Stimulated activated CD8-positive, alpha-beta memory T cell treated with anti-CD3 and anti-CD28 coated beads, Interleukin-2, amount 100 ng/mL, for 1 hour (primary cell): ENCODE data around the gene TDRD6.
"Not testable (repeated sequence)": the region's sequence is repeated elsewhere in the genome, so short reads cannot be mapped to it uniquely, and the experiment has no call there.

Source experiments
- DNase-seq, 2 donors: peaks; one replicate each; pipeline ENCODE4 v3.0.0-alpha.2; 2020; ENCODE audit warnings: low read depth in 2 of 2

Gene TDRD6

DNA sequence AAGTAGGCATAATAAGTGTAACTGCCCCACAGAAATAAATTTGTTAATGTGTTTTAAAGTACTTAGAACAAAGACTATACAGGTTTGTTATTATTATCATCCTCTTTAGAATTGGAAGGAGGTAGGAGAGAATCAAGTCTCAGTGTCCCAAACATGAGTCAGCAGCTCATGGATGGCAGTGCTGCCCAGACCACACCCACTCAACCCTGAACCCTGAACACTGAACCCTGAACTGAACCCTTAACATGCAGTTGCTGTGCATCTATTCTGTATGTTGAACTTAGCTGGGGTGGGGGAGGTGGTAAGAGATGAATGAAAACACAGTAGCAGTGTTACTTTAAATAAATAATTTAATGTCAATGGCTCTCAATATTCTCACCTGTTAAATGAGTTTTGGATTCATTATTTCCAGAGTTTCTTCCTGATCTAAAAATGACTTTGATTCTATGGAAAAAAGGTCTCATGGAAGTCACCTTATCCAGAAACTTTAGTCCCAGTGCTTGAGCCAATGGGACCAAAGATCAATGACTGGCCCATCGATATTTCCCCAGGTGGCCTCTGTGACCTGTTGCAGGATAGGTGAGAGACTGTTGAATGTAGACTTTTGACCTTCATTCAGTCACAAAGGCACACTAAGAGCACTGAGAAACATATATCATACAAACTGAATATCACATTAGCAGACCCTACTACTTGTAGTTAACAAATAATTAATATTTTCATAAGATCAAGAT, 55.9 kb downstream of the TDRD6 start:
- DNase-seq = no peak

DNA sequence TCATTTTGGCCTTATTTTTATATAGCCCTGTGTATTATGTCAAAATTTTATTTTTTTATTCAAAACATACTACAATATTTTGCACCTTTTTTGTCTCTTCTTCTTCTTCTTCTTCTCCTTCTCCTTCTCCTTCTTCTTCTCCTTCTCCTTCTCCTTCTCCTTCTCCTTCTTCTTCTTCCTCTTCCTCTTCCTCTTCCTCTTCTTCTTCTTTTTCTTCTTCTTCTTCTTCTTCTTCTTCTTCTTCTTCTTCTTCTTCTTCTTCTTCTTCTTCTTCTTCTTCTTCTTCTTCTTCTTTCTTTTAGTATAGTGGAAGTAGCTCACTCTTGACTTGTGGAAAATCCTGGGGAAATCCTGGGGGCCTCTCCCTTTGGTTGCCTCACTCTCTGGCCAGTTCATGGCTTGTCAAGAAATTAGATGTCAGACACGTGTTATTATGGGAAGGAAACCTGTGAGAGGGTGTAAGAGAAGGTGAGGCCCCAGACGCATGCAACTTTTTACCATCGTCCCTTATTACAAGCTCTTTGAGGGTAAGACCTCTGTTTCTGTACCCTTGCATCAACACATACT, 56.6 kb downstream of the TDRD6 start:
- DNase-seq = not testable (repeated sequence)

DNA sequence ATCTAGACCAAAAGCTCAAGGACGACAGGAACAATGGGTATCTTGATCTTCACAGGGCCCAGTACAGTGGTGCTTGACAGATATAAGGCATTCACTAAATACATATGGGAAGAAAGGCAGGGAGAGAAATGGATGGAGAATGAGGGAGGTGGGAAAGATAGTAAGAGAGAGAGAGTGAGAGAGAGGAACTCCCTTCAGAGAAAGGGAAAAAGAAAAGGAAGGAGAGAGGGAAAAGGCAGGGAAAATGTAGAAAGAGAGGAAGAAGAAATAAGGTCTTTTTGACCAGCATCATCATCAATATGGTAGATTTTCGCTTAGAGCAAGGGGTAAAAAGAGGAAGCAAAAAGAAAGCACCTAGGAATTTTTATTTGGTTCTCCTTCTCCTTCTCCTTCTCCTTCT, 58.3 kb downstream of the TDRD6 start:
- no peak for DNase-seq

DNA sequence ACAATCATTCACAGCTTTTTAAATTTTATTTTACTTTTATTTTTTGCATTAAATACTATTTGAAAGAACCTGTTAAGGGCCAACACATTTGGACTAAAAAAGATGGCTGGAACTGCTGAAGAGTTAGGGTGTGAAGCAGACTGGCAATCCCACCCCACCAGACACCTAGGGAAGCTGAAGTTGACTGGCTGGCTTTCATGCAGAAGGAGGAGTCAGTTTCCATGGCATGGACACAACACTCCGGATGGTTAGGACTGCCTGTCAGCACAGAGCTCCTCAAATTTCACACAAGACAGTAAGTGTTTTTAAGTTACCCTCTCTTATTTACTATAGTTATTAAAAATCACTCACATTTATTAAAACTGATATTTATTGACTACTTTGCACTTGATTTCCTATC, 59.0 kb downstream of the TDRD6 start, which contains the start of gene ANKRD66:
Gene ANKRD66 (plus strand): TSS at position 238 of the 400 bp plus-strand sequence. CDS start 5,016 bp downstream, outside the sequence.
- no peak for DNase-seq

DNA sequence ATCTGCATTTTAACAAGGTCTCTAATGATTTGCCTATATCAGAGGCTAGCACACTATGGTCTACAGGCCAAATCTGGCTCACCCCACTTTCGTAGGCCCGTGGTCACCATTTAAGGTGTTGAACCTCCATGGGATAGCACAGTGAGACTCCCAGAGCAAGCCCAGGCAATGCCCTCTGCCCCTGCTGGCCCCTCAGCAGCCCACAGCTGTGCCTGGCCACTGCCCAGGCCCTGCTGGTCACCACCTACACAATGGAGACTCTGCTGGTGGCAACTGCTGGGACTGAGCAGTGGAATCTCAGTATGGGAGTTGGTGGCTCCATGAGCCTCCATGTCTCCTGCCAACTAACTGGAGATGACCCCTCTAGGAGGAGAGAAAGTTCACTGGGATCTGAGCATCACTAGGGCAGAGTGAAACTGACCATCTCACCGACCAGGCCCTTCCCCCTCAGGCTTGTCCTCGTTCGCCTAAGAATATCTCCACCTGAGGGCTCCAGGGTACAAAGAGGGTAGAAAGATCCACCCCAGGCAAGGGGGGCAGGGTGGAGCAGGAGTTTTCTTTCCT, 61.3 kb downstream of the TDRD6 start:
- DNase-seq = no peak

DNA sequence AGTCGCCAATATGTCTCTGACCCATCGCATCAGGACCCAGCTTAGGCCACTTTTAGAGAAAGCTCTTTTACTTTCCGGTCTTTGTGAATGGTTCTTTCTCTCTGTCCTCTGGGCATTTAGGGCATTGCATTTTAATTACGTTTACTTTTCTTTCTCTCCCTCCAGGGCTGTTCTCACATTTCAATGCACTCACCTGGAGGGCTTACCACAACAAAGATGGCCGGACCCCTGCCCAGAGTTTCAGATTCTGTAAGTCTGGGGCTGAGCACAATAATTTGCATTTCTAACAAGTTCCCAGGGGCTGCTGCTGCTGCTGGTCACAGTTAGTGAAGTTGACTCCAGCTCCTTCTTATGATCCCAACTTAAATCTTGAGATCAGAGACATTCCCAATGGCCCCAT, 62.0 kb downstream of the TDRD6 start:
- DNase-seq = no peak

DNA sequence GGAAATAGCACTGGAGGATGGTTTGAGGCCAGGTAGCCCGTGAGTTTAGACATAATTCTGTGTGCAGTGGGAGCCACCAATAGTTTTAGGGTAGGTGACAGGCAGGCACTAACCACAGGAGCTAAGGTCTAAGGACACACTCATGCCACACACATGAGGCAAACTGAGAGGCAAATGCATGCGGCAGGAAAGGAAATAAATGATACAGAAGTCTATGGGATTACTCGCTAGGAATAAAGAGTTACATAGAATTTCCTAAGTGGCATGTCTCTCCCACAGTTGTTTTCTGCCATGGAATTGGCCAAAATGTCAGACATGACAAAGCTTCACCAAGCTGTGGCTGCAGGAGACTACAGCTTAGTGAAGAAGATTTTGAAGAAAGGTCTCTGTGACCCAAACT, 64.0 kb downstream of the TDRD6 start:
- DNase-seq = no peak
